OCI-LY3 (cell line): Measurements from ENCODE around the gene BOC.

Source experiments
- H2AFZ ChIP-seq: fragments of 200-600, 300-600 bp; shearing (Covaris generic); 2 replicates; pipeline ENCODE4 v1.6.0; 2014; ENCODE audit warnings: antibody characterized with exemption, low read depth, low read length
- H3K27ac ChIP-seq: fragments of 200-600, 300-600 bp; sonication (generic); 2 replicates; pipeline ENCODE4 v1.5.1; 2014; ENCODE audit warnings: mild to moderate bottlenecking, low read length, moderate library complexity, mixed read lengths
- H3K27me3 ChIP-seq: fragments of 200-600, 300-600 bp; sonication (generic); 2 replicates; pipeline ENCODE4 v1.6.1; 2014; ENCODE audit warnings: low read depth, low read length, mixed read lengths
- H3K36me3 ChIP-seq: fragments of 200-600, 300-600 bp; sonication (generic); replicated peaks from 2 replicates; pipeline ENCODE3; 2014; ENCODE audit warnings: low read depth, low read length, mixed read lengths
- H3K4me1 ChIP-seq: fragments of 300-600, 200-600 bp; sonication (generic); 2 replicates; pipeline ENCODE4 v1.6.1; 2014; ENCODE audit warnings: low read length, mixed read lengths
- H3K4me2 ChIP-seq: fragments of 200-600, 300-600 bp; sonication (generic); 2 replicates; pipeline ENCODE4 v1.6.1; 2014; ENCODE audit warnings: low read length, mixed read lengths
- H3K4me3 ChIP-seq: fragments of 300-600, 200-600 bp; sonication (generic); 2 replicates; pipeline ENCODE4 v1.5.1; 2014; ENCODE audit warnings: antibody characterized with exemption, mild to moderate bottlenecking, low read length, moderate library complexity
- H3K79me2 ChIP-seq: fragments of 300-600, 200-600 bp; shearing (Covaris generic); 2 replicates; pipeline ENCODE4 v1.6.1; 2014; ENCODE audit warnings: mild to moderate bottlenecking, low read length, mixed read lengths
- H3K9ac ChIP-seq: fragments of 300-600, 200-600 bp; shearing (Covaris generic); 2 replicates; pipeline ENCODE4 v1.6.0; 2014; ENCODE audit warnings: mild to moderate bottlenecking, low read length, moderate library complexity
- H3K9me3 ChIP-seq: fragments of 200-600, 300-600 bp; shearing (Covaris generic); 2 replicates; pipeline ENCODE4 v1.6.1; 2014; ENCODE audit warnings: low read length, mixed read lengths; ENCODE audit not compliant: insufficient read depth
- H4K20me1 ChIP-seq: fragments of 200-600, 300-600 bp; sonication (generic); 2 replicates; pipeline ENCODE4 v1.6.1; 2016; ENCODE audit warnings: low read length, mixed read lengths; ENCODE audit not compliant: insufficient read depth
- EZH2phosphoT487 ChIP-seq: fragments of 200-600 bp; shearing (Covaris generic); IDR thresholded peaks from 2 replicates; pipeline ENCODE4 v1.6.1; 2018; ENCODE audit warnings: antibody characterized with exemption, mixed run types, low read depth
- TF ChIP-seq, protein P1 (sequence below): fragments of 200-600, 300-600 bp; sonication (generic); IDR thresholded peaks from 2 replicates; pipeline ENCODE4 v1.5.1; 2014; ENCODE audit warnings: antibody characterized with exemption, low read length, low read depth

Gene BOC

GRCh38 chr3:113285741-113286140 is 74.4 kb downstream of the BOC start:
- Histone ChIP-seq H2AFZ (no peak overlapping the region), H3K9ac (no peak overlapping the region), H3K4me3 (no peak overlapping the region), H3K4me2 (no peak overlapping the region), H3K27me3 (no peaks in the 10 kb centered on the region), H3K27ac (no peak overlapping the region), H3K4me1 (no peaks in the 10 kb centered on the region), H3K36me3 (no peaks in the 10 kb centered on the region), H3K79me2 (no peaks in the 10 kb centered on the region), H3K9me3 (no peaks in the 10 kb centered on the region), H4K20me1 (no peaks in the 10 kb centered on the region)
- TF ChIP-seq, protein P1, sequence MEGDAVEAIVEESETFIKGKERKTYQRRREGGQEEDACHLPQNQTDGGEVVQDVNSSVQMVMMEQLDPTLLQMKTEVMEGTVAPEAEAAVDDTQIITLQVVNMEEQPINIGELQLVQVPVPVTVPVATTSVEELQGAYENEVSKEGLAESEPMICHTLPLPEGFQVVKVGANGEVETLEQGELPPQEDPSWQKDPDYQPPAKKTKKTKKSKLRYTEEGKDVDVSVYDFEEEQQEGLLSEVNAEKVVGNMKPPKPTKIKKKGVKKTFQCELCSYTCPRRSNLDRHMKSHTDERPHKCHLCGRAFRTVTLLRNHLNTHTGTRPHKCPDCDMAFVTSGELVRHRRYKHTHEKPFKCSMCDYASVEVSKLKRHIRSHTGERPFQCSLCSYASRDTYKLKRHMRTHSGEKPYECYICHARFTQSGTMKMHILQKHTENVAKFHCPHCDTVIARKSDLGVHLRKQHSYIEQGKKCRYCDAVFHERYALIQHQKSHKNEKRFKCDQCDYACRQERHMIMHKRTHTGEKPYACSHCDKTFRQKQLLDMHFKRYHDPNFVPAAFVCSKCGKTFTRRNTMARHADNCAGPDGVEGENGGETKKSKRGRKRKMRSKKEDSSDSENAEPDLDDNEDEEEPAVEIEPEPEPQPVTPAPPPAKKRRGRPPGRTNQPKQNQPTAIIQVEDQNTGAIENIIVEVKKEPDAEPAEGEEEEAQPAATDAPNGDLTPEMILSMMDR: no peak
- TF ChIP-seq EZH2phosphoT487: no peak

- no peak overlapping the region for H3K4me3 ChIP-seq
- no peak for TF ChIP-seq EZH2phosphoT487
- TF ChIP-seq, protein P1: no peak
- H3K27ac ChIP-seq: no peak overlapping the region
- no peak overlapping the region for H2AFZ ChIP-seq
- H3K9me3 ChIP-seq: no peaks in the 10 kb centered on the region
- H3K79me2 ChIP-seq: no peaks in the 10 kb centered on the region
- H3K27me3 ChIP-seq: no peaks in the 10 kb centered on the region
- H3K9ac ChIP-seq: no peak overlapping the region
- H3K4me2 ChIP-seq: no peak overlapping the region
- no peaks in the 10 kb centered on the region for H3K4me1 ChIP-seq
- no peaks in the 10 kb centered on the region for H3K36me3 ChIP-seq
- H4K20me1 ChIP-seq: no peaks in the 10 kb centered on the region
Measured at GRCh38 chr3:113286524-113286923, 75.2 kb downstream of the BOC start.

- Histone ChIP-seq H3K79me2 (no peaks in the 10 kb centered on the region), H3K4me3 (no peak overlapping the region), H3K4me2 (no peak overlapping the region), H3K4me1 (no peaks in the 10 kb centered on the region), H2AFZ (no peak overlapping the region), H3K9ac (no peak overlapping the region), H3K9me3 (no peaks in the 10 kb centered on the region), H3K36me3 (no peaks in the 10 kb centered on the region), H3K27me3 (no peaks in the 10 kb centered on the region), H4K20me1 (no peaks in the 10 kb centered on the region), H3K27ac (no peak overlapping the region)
- TF ChIP-seq, protein P1: no peak
Measured at GRCh38 chr3:113287111-113287802, 75.9 kb downstream of the BOC start.

DNA sequence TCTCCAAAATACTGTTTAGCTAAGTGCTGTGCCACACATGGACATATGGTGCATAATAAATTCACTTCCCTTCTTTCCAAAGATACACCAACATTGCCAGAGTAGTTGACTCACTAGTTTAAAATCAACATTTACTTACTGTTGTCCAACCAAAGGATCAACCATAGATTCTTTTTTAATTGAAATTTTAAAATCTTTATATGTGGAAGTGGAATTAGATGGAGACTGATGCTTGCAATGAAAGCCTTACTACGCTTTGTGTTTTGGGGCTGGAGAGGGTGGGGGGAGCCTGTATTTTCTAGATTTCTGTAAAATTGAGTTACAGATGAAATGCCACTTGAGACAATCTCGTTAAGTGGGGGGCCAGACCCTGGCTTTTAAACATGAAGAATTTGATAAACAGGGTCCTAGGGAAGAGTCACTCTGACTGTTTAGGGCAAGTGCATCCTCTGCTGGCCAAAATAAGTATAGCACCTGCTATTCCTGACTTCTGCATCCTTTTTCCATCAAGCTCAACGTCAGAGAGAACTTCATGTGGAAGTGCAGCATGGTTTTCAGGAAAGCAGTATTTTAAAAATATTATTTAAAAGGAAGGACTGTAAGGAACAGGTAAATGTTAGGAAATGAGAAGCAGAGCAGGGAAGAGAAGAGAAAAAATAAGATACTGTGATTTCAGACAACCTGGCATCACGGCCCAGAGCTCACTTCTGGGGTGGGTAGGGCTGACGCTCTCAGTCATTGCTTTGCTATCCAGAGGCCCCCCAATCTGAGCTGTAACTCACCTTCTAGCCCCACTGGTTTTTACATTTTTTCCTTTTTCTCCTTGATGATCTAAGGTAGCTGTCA is 76.7 kb downstream of the BOC start:
- Histone ChIP-seq H3K9ac (no peak overlapping the region), H3K4me1 (no peaks in the 10 kb centered on the region), H2AFZ (no peak overlapping the region), H3K36me3 (no peaks in the 10 kb centered on the region), H3K79me2 (no peaks in the 10 kb centered on the region), H3K4me2 (no peak overlapping the region), H3K27ac (no peak overlapping the region), H3K9me3 (no peaks in the 10 kb centered on the region), H3K27me3 (no peaks in the 10 kb centered on the region), H4K20me1 (no peaks in the 10 kb centered on the region), H3K4me3 (no peak overlapping the region)
- TF ChIP-seq, protein P1: peak; percentile 94
- no peak for TF ChIP-seq EZH2phosphoT487
